IPS DF 19.7 (cell line): Measurements from ENCODE around the gene TBC1D5.
A peak's percentile ranks its signal among the peaks of the same experiment; 100 is the strongest.
"Not testable (repeated sequence)": the region's sequence is repeated elsewhere in the genome, so short reads cannot be mapped to it uniquely, and the experiment has no call there.

ENCODE experiments used
- DNase-seq: peaks from one replicate; pipeline ENCODE4 v3.0.0-alpha.2; 2013; ENCODE audit warnings: low read depth, low spot score

The TBC1D5 gene

GRCh38 chr3:17412950-17413530, 329.4 kb downstream of the TBC1D5 start:
- DNase-seq = peak; percentile 25

GRCh38 chr3:17411157-17411877, 331.1 kb downstream of the TBC1D5 start:
- no peak for DNase-seq

GRCh38 chr3:17407576-17407975, 334.9 kb downstream of the TBC1D5 start:
- no peak for DNase-seq

- DNase-seq = no peak
Measured at GRCh38 chr3:17404548-17404947, 337.9 kb downstream of the TBC1D5 start.

- no peak for DNase-seq
Measured at GRCh38 chr3:17402442-17402841, 340.0 kb downstream of the TBC1D5 start.

- no peak for DNase-seq
Measured at GRCh38 chr3:17401912-17402311, 340.5 kb downstream of the TBC1D5 start.

- no peak for DNase-seq
Measured at GRCh38 chr3:17399586-17399985, 342.8 kb downstream of the TBC1D5 start.

GRCh38 chr3:17398959-17399551, 343.4 kb downstream of the TBC1D5 start:
- no peak for DNase-seq

GRCh38 chr3:17396036-17396435, 346.4 kb downstream of the TBC1D5 start:
- no peak for DNase-seq

- no peak for DNase-seq
Measured at GRCh38 chr3:17394541-17395155, 347.8 kb downstream of the TBC1D5 start.

GRCh38 chr3:17392516-17392915, 349.9 kb downstream of the TBC1D5 start:
- not testable (repeated sequence) for DNase-seq

GRCh38 chr3:17390785-17391184, 351.6 kb downstream of the TBC1D5 start:
- DNase-seq = no peak

GRCh38 chr3:17387108-17387507, 355.3 kb downstream of the TBC1D5 start:
- no peak for DNase-seq

- DNase-seq = no peak
Measured at GRCh38 chr3:17386432-17386831, 356.0 kb downstream of the TBC1D5 start.

- DNase-seq = no peak
Measured at GRCh38 chr3:17384567-17385296, 357.7 kb downstream of the TBC1D5 start.

GRCh38 chr3:17373304-17373703, 369.1 kb downstream of the TBC1D5 start:
- DNase-seq = no peak

- no peak for DNase-seq
Measured at GRCh38 chr3:17372362-17373210, 369.8 kb downstream of the TBC1D5 start.

- no peak for DNase-seq
Measured at GRCh38 chr3:17369973-17370372, 372.5 kb downstream of the TBC1D5 start.

- no peak for DNase-seq
Measured at GRCh38 chr3:17367171-17367570, 375.3 kb downstream of the TBC1D5 start.

- no peak for DNase-seq
Measured at GRCh38 chr3:17360991-17361390, 381.4 kb downstream of the TBC1D5 start.

GRCh38 chr3:17359911-17360310, 382.5 kb downstream of the TBC1D5 start:
- DNase-seq = no peak
